Inflammatory macrophage treated with lipopolysaccharide for 1 hour (primary cell): ENCODE measurements around the gene TMEM120B.
A peak's percentile ranks its signal among the peaks of the same experiment; 100 is the strongest.
"Not testable (repeated sequence)": the region's sequence is repeated elsewhere in the genome, so short reads cannot be mapped to it uniquely, and the experiment has no call there.

Experiments
- DNase-seq, 2 donors: peaks; one replicate each; pipeline ENCODE4 v3.0.0-alpha.2; 2020 to 2022

TMEM120B gene

DNA sequence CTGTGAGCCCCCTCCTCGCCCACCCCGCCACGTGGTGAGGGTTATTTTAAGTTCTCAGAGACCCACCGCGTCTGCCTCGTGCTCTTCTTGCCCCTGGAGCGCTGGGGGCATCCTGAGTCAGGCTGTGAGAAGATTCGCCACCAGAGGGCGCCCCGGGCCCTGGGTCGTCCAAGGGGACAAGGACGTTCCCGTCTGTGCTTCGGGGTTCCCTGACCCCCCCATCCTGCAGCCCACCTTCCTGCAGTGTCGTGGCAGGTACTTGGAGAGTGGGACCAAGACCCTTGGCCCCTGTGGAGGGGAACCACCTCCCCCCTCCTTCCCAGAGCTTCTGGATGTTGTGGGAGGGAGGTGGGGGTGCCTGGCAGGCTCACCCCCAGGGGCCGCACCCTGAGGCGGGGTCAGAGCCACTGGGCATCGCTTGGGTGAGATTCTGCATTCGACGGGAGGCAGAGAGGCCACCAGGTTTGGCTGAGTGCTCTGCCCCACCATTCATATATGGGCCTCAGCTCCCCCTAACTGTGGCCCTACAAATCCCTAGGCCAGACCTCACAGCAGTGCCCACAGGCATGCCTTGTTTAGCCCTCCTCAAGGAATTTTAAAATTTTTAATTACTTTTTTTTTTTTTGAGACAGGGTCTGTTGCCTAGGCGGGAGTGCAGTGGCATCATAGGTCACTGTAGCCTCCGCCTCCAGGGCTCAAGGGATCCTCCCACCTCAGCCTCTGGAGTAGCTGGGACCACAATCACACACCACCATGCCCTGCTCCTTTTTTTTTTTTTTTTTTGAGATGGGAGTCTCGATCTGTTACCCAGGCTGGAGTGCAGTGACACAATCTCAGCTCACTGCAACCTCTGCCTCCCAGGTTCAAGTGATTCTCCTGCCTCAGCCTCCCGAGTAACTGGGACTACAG lies 63.9 kb downstream of the TMEM120B start:
- peak; percentile 63 to 94 for DNase-seq

- DNase-seq, result no peak
These were observed 66.2 kb downstream of the TMEM120B start for GRCh38 chr12:121778567-121779421.

DNA sequence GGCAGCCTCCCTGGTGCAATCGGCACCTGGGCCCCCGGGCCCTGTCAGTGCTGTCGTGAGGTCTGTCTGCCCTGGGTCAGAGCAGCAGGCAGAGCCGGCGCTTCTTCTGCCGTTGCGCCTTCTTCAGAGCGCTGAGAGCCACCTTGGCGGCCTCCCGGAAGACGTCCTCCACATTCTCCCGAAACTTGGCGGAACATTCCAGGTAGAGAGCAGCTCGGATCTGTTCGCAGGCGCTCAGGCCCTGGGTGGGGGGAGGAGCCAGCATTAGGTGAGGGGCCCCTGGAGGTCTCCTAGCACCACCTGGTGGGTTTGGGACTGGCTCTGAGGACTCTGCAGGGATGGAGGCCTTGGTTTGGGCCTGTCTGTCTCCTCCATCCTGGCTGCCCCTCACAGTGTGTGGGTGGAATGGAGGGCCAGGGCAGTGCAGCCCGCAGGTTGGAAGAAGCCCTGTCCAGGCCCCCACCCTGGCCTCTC lies 66.9 kb downstream of the TMEM120B start:
- DNase-seq, result no peak

DNA sequence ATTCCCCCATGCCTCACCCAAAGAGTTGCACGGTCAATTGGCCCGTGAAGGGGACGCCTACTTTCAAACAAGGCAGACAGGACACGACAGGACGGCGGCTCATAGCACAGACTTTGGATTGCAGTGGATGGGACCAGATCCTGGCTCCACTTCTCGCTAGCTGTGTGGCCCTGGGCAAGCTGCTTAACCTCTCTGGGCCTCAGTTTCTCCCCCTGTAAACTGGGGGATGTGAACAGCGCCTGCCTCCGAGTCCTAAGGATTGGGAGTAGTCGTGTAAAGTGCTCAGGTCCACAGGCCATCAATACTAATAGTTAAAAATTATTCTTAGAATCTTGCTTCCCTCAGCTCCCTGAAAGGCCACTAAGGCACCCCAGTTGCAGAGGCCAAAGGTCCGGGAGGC lies 67.9 kb downstream of the TMEM120B start:
- no peak for DNase-seq

GRCh38 chr12:121781484-121781997 lies 69.0 kb downstream of the TMEM120B start:
- no peak for DNase-seq

- peak; percentile 80 to 93 for DNase-seq
These were observed 69.7 kb downstream of the TMEM120B start for GRCh38 chr12:121781998-121782979.

- peak; percentile 35 to 41 for DNase-seq
These were observed 71.2 kb downstream of the TMEM120B start for GRCh38 chr12:121783766-121784165.

DNA sequence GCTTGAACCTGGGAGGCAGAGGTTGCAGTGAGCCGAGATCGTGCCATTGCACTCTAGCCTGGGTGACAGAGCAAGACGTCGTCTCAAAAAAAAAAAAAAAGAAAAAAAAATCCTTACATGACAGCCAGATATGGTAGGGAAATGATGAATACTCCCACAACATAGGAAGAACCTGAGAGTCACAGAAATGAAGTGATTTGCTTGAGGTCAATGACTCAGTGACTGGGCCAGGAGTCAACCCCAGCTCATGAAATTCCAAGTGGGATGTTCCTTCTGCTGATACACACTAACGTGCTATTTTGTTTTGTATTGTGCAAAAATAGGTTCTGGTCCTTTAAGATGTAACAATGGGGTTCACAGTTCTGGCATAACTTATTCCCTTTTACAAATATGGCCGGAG lies 71.9 kb downstream of the TMEM120B start:
- DNase-seq, result peak; percentile 82 to 99

DNA sequence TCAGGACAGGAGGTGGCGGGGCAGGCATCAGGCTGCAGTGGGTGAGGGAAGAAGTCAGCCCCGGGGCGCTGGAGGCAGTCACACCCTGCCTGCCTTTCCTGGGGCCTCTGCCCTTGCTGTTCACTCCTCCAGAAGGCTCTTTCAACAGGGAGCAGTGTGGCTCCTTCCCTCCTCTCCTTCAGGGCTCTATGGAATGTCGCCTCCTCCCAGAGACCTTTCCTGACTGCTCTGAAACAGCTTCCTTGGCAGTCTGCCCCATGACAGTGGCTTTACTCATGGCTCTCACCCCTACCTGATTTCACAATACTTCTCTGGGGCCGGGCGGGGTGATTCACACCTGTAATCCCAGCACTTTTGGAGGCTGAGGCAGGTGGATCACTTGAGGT lies 73.9 kb downstream of the TMEM120B start:
- peak; percentile 79 to 89 for DNase-seq

DNA sequence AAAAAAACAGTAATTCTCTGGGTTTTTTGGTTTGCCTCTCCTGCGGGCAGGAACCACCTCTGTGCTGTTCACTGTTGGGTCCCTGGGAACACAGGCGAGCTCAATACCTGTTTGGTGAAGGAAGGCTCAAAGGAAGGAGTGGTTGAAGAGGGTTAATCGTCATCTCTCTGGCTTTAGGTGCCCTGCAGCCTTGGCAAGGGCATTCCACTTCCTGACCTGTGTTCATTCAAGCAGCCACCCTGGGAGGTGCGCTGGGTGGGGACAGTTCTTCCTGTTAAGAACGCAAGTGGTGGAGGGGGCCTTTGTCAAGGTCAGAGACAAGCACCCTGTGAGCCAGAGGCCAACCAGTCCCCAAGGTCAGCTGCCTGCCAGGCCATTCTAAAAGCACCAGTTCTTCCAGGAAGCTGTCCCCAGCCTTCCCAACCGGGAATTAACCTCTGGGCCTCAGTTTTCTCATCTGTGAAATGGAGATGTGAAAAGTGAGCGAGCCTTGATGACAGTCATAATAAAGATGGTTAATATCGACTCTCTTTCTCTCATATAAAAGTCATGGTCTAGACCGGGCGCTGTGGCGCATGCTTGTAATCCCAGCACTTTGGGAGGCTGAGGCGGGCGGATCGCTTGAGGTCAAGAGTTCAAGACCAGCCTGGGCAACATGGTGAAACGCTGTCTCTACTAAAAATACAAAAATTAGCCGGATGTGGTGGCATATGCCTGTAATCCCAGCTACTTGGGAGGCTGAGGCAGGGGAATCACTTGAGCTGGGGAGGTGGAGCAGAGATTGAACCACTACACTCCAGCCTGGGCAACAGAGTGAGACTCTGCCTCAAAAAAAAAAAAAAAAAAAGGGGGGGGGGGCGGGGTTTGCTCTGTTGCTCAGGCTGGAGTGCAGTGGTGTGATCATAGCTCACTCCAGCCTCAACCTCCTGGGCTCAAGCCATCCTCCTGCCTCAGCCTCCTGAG lies 74.8 kb downstream of the TMEM120B start:
- DNase-seq, result no peak

GRCh38 chr12:121788176-121788818 lies 75.7 kb downstream of the TMEM120B start:
- peak; percentile 22 to 80 for DNase-seq

DNA sequence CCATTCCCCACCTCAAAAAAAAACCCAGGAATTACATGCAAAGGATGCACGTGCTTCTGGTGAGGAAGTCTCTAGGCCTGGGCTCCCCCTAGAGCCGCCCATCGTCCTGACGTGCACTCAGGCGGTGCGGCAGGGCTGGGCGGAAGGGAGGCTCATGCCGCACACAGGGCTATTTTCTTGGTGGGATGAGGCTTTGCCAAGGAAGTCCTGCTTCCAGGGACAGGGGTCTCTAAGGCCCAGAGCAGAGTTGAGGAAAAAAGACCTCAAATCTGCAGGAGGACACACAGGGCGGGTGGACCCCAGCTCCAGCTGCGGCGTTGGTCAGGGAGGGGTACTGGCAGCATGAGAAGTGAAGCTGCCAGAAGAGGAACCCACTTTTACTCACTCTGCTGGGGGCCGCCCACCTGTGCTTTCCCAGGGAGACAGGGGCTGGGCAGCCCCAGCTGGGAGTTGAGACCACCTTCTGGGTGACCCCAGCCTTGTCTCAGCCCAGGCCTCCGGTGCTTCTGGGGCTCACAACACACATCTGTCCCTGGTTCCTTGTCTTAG lies 76.8 kb downstream of the TMEM120B start:
- DNase-seq, result peak; percentile 79 to 92

- peak; percentile 81 to 88 for DNase-seq
These were observed 77.5 kb downstream of the TMEM120B start for GRCh38 chr12:121789800-121790728.

DNA sequence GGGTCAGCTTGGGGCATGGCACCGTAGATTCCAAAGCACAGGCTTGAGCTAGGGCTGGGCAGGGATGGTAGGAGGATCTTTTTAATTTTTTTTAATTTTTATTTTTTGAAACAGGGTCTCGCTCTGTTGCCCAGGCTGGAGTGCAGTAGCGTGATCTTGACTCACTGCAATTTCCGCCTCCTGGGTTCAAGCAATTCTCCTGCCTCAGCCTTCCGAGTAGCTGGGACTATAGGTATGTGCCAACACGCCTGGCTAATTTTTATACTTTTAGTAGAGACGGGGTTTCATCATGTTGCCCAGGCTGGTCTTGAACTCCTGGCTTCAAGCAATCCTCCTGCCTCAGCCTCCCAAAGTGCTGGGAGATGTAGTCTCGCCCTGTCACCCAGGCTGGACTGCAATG lies 78.2 kb downstream of the TMEM120B start:
- not testable (repeated sequence) for DNase-seq

DNA sequence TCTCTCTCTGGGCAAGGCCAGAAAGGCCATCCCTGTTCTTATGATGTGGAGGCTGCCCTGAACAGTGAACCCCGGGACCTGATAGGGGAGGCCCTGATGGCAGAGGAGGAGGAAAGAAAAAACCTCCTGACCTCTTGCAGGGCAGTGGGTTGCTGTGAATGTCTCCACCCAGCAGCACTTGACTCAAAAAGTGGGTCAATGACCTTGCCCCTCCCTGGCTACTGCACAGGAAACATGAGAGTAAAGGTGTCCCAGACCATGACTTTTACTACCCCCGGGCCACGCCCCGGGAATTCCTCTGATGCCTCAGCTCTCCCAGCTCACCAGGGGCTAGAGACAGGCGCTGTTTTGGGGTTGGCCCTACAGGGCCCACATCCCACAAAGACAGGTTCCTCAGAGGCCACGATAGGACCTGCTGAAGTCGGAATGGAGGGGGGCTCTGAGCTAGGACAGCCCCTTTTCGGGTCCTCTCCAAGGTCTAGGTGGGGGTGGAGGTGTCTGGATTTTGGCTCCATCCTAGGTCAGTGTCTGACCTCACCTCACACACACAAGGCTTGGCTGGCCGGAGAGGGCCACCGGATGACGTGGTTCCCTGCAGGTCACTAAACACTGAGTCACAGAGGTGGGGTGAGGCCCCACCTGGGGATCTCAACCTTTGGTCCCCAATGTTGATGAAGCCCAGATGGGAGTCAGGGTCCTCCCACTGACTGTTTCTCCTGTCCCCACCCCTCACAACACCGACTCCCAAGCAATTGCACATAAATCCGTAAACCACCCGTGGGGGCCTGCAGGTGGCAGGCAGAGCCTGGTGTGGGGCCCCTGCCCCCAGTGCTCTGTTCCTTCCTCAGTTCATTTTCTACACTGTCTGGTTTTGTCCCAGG lies 79.4 kb downstream of the TMEM120B start:
- peak in 1 of 2 donors; percentile 63 for DNase-seq

- DNase-seq, result peak in 1 of 2 donors; percentile 31
These were observed 80.3 kb downstream of the TMEM120B start for GRCh38 chr12:121792607-121793439.

- peak; percentile 74 to 79 for DNase-seq
These were observed 80.9 kb downstream of the TMEM120B start, which contains the start of gene RHOF for GRCh38 chr12:121793440-121793837. Gene RHOF (minus strand): TSS chr12:121793688. CDS start chr12:121793633, 55 bp downstream.
